WTC11 (cell line): ENCODE measurements around the gene PCSK2. TPM values are rescaled to one million over a fixed set of nuclear protein-coding genes. Genes with fewer than 3 reads are reported as not detected.

Experiments
- ATAC-seq: fragments of 200-7000 bp; cut with Tn5 transposase; 2 replicates; pipeline ENCODE4 v1.10.0; 2021; ENCODE audit warnings: mild to moderate bottlenecking, moderate library complexity
- CTCF ChIA-PET: fragments of 300-600 bp; sonication (Branson Sonifier 250); formaldehyde crosslinking; loops from one replicate; lab custom pipeline; 2021; ENCODE audit warnings: antibody characterized with exemption; lab: Charles Lee
- POLR2A ChIA-PET: fragments of 350-600 bp; sonication (Branson Sonifier 250); formaldehyde crosslinking; loops from one replicate; lab custom pipeline; 2021; ENCODE audit warnings: antibody characterized with exemption; lab: Charles Lee
- DNase-seq: peaks from one replicate; pipeline ENCODE4 v3.0.0; 2021; ENCODE audit warnings: low spot score
- H3K27ac Mint-ChIP-seq: 2 replicates; pipeline ENCODE4 v1.8.0; 2021; ENCODE audit warnings: mixed read lengths
- H3K27me3 Mint-ChIP-seq: 2 replicates; pipeline ENCODE4 v1.8.0; 2021; ENCODE audit warnings: low read depth, mild to moderate bottlenecking, moderate library complexity, mixed read lengths
- H3K36me3 Mint-ChIP-seq: 2 replicates; pipeline ENCODE4 v1.8.0; 2021; ENCODE audit warnings: mixed read lengths
- H3K4me1 Mint-ChIP-seq: 2 replicates; pipeline ENCODE4 v1.8.0; 2022; ENCODE audit warnings: mixed read lengths
- H3K4me3 Mint-ChIP-seq: 2 replicates; pipeline ENCODE4 v1.8.0; 2021; ENCODE audit warnings: mild to moderate bottlenecking, moderate library complexity, mixed read lengths
- H3K9me3 Mint-ChIP-seq: 2 replicates; pipeline ENCODE4 v1.8.0; 2021; ENCODE audit warnings: mixed read lengths
- ATF2 ChIP-seq: sonication (generic); formaldehyde crosslinking; IDR thresholded peaks from 2 replicates; pipeline ENCODE4 v1.8.1; 2022; ENCODE audit warnings: low read depth, missing genetic modification reagents, borderline replicate concordance
- ELF4 ChIP-seq: sonication (generic); formaldehyde crosslinking; IDR thresholded peaks from 2 replicates; pipeline ENCODE4 v1.8.1; 2022; ENCODE audit warnings: low read depth, mild to moderate bottlenecking, moderate library complexity, missing genetic modification reagents
- ERG ChIP-seq: fragments of 250-450 bp; sonication (Bioruptor Pico); IDR thresholded peaks from 2 replicates; pipeline ENCODE4 v1.8.0; 2021; ENCODE audit warnings: mild to moderate bottlenecking
- ETV6 ChIP-seq: sonication (generic); formaldehyde crosslinking; IDR thresholded peaks from 2 replicates; pipeline ENCODE4 v1.8.1; 2022; ENCODE audit warnings: mild to moderate bottlenecking, missing genetic modification reagents
- FOXP1 ChIP-seq: sonication (generic); formaldehyde crosslinking; IDR thresholded peaks from 2 replicates; pipeline ENCODE4 v1.8.0; 2022; ENCODE audit warnings: missing genetic modification reagents, mild to moderate bottlenecking, moderate library complexity, borderline replicate concordance
- FOXP4 ChIP-seq: sonication (generic); formaldehyde crosslinking; IDR thresholded peaks from 2 replicates; pipeline ENCODE4 v1.8.0; 2022; ENCODE audit warnings: mild to moderate bottlenecking, missing genetic modification reagents
- GABPB1 ChIP-seq: sonication (generic); formaldehyde crosslinking; IDR thresholded peaks from 2 replicates; pipeline ENCODE4 v1.8.1; 2023; ENCODE audit warnings: mild to moderate bottlenecking, missing genetic modification reagents
- GTF2I ChIP-seq: fragments of 250-450 bp; sonication (Bioruptor Pico); conservative IDR thresholded peaks from 2 replicates; pipeline ENCODE4 v1.4.0; 2021; ENCODE audit warnings: mild to moderate bottlenecking
- JAZF1 ChIP-seq: fragments of 250-450 bp; sonication (Bioruptor Pico); IDR thresholded peaks from 2 replicates; pipeline ENCODE4 v1.9.0; 2021; ENCODE audit warnings: moderate library complexity, mild to moderate bottlenecking, inconsistent platforms
- OVOL2 ChIP-seq: fragments of 250-450 bp; sonication (Bioruptor Pico); IDR thresholded peaks from 2 replicates; pipeline ENCODE4 v1.9.0; 2021; ENCODE audit warnings: mild to moderate bottlenecking, borderline replicate concordance
- RELA ChIP-seq: sonication (generic); formaldehyde crosslinking; IDR thresholded peaks from 2 replicates; pipeline ENCODE4 v1.8.1; 2022; ENCODE audit warnings: missing genetic modification reagents, mild to moderate bottlenecking, borderline replicate concordance
- SMAD4 ChIP-seq: sonication (generic); formaldehyde crosslinking; IDR thresholded peaks from 2 replicates; pipeline ENCODE4 v1.8.0; 2022; ENCODE audit warnings: mild to moderate bottlenecking, missing genetic modification reagents
- SP1 ChIP-seq: sonication (generic); formaldehyde crosslinking; conservative IDR thresholded peaks from 2 replicates; pipeline ENCODE4 v1.8.1; 2022; ENCODE audit warnings: missing genetic modification reagents
- TCF7 ChIP-seq: sonication (generic); formaldehyde crosslinking; IDR thresholded peaks from 2 replicates; pipeline ENCODE4 v1.8.0; 2022; ENCODE audit warnings: mild to moderate bottlenecking, low read depth, missing genetic modification reagents, moderate library complexity
- ZNF121 ChIP-seq: sonication (generic); formaldehyde crosslinking; IDR thresholded peaks from 2 replicates; pipeline ENCODE4 v1.8.0; 2023; ENCODE audit warnings: missing genetic modification reagents
- ZNF317 ChIP-seq: sonication (generic); formaldehyde crosslinking; IDR thresholded peaks from 2 replicates; pipeline ENCODE4 v1.8.1; 2023; ENCODE audit warnings: low read depth, mild to moderate bottlenecking, moderate library complexity, missing genetic modification reagents, borderline replicate concordance
- ZNF671 ChIP-seq: fragments of 250-450 bp; sonication (Bioruptor Pico); IDR thresholded peaks from 2 replicates; pipeline ENCODE4 v1.8.0; 2021; ENCODE audit warnings: mild to moderate bottlenecking
- total RNA-seq: library from RNA; stranded (reverse); gene quantifications from 3 replicates; pipeline ENCODE4 v1.2.3, GENCODE V29; 2021
- TF ChIP-seq, protein P1 (sequence below): sonication (generic); formaldehyde crosslinking; IDR thresholded peaks from 2 replicates; pipeline ENCODE4 v1.8.1; 2023; ENCODE audit warnings: mild to moderate bottlenecking, missing genetic modification reagents, moderate library complexity
- TF ChIP-seq, protein P2 (sequence below): sonication (generic); formaldehyde crosslinking; conservative IDR thresholded peaks from 2 replicates; pipeline ENCODE4 v1.8.1; 2022; ENCODE audit warnings: mild to moderate bottlenecking, missing genetic modification reagents
- TF ChIP-seq, protein P3 (sequence below): fragments of 250-450 bp; sonication (Bioruptor Pico); IDR thresholded peaks from 2 replicates; pipeline ENCODE4 v1.9.0; 2021; ENCODE audit warnings: moderate library complexity, mild to moderate bottlenecking, inconsistent platforms, borderline replicate concordance
- TF ChIP-seq, protein P4 (sequence below): fragments of 250-450 bp; sonication (Bioruptor Pico); IDR thresholded peaks from 2 replicates; pipeline ENCODE4 v2.1.2; 2022; ENCODE audit warnings: mild to moderate bottlenecking, moderate library complexity

Gene PCSK2
- total RNA-seq, 1 experiment from 2014 or later, result 0.74 TPM

DNA sequence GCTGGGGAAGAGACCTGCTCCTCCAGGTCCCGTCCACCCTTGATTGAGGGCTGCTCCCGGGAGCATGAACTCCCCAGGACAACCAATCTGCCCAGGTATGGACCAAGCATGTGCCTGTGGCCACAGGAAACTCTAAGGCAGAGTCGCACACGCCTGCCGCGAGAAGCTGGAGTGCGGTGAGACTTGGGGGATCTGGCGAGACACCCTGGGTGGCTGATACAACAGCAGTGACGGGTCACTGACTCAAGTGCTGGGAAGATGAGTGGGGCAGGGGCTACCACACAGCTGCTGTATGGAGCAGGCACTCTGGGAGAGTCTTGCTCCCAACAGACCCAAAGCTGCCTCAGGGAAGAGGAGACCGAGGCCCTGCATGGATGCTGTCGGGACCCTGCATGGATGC is 264.2 kb downstream of the PCSK2 start (continued):
- TF ChIP-seq FOXP4 (CRISPR knock-in tag) (no peak), FOXP1 (CRISPR knock-in tag) (no peak)

DNA sequence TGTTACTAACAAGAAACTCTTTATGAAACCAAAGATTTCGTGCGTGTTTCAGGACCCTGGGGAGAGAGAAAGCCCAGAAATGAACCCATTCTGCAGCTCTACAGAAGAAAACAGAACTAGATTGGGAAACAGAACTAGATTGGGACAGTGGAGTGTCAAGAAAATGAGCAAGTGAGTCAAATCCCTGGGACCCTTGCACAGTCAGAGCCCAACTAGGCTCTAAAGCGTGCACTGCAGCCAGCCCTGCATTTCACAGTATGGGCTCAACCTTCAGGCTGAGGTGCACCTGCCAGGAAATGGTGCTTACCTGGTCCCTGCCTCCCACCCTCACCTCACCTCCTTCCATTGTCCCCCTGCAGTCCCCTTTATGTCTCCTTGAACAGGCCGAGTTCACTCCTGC is 264.6 kb downstream of the PCSK2 start:
- ATAC-seq, result no peak
- Mint-ChIP-seq H3K27ac (no peak overlapping the region), H3K9me3 (0 out of 2 replicates have a peak, but pooled peaks cover 3% of the 10 kb centered on the region), H3K4me3 (no peak overlapping the region), H3K4me1 (no peaks in the 10 kb centered on the region), H3K36me3 (no peaks in the 10 kb centered on the region), H3K27me3 (no peaks in the 10 kb centered on the region)
- ChIA-PET POLR2A (no interaction called here), CTCF (interaction anchor here (1.2 kb wide), 1 partner anchor 17 kb away, joined by 4 read pairs; no protein-coding TSS in a partner anchor)
- no peak for DNase-seq
- TF ChIP-seq GABPB1 (CRISPR knock-in tag), result no peak
- no peak for TF ChIP-seq ZNF671 (CRISPR knock-in tag)
- no peak for TF ChIP-seq ATF2 (CRISPR knock-in tag)
- TF ChIP-seq, protein P1, sequence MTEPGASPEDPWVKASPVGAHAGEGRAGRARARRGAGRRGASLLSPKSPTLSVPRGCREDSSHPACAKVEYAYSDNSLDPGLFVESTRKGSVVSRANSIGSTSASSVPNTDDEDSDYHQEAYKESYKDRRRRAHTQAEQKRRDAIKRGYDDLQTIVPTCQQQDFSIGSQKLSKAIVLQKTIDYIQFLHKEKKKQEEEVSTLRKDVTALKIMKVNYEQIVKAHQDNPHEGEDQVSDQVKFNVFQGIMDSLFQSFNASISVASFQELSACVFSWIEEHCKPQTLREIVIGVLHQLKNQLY (CRISPR knock-in tag), result no peak
- TF ChIP-seq GTF2I (CRISPR knock-in tag), result no peak
- TF ChIP-seq ETV6, result no peak

DNA sequence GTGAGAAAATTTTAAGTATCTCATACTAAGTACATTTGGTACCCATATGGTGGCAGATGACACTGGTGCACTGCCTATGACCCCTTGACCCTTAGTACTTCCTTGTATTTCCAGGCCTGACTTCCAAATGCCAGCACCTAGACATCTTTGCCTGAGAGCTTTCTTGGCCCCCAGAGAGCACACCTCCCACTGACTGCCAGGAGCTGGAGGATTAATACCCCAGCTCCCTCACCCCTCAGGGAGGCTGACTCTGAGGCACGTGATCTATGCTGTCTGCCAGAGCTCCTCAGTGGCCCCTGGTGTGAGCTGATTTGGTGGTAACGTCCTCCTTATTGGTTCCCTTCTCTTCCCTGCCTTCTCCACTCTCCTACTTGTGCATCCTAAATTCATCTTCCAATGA is 266.3 kb downstream of the PCSK2 start:
- ChIA-PET POLR2A (no interaction called here), CTCF (no interaction called here)
- no peak for DNase-seq

GRCh38 chr20:17494201-17494600 is 267.4 kb downstream of the PCSK2 start:
- ATAC-seq, result no peak
- Mint-ChIP-seq H3K4me3 (no peak overlapping the region), H3K27ac (no peak overlapping the region), H3K36me3 (no peaks in the 10 kb centered on the region), H3K27me3 (no peaks in the 10 kb centered on the region), H3K9me3 (0 out of 2 replicates have a peak, but pooled peaks cover 3% of the 10 kb centered on the region), H3K4me1 (no peaks in the 10 kb centered on the region)
- ChIA-PET POLR2A (no interaction called here), CTCF (interaction anchor here (2.5 kb wide), 1 partner anchor 10 kb away, joined by 6 read pairs; no protein-coding TSS in a partner anchor)
- no peak for DNase-seq
- TF ChIP-seq RELA (CRISPR knock-in tag), result no peak
- no peak for TF ChIP-seq ZNF317
- TF ChIP-seq, protein P1 (CRISPR knock-in tag), result no peak
- no peak for TF ChIP-seq ERG (CRISPR knock-in tag)
- TF ChIP-seq, protein P2, sequence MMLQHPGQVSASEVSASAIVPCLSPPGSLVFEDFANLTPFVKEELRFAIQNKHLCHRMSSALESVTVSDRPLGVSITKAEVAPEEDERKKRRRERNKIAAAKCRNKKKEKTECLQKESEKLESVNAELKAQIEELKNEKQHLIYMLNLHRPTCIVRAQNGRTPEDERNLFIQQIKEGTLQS (CRISPR knock-in tag), result no peak
- TF ChIP-seq ZNF121, result no peak
- no peak for TF ChIP-seq JAZF1
- no peak for TF ChIP-seq SMAD4 (CRISPR knock-in tag)
- TF ChIP-seq ELF4 (CRISPR knock-in tag), result no peak
- no peak for TF ChIP-seq TCF7 (CRISPR knock-in tag)
- TF ChIP-seq, protein P3, sequence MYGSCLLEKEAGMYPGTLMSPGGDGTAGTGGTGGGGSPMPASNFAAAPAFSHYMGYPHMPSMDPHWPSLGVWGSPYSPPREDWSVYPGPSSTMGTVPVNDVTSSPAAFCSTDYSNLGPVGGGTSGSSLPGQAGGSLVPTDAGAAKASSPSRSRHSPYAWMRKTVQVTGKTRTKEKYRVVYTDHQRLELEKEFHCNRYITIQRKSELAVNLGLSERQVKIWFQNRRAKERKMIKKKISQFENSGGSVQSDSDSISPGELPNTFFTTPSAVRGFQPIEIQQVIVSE, result no peak

More for the DNA sequence above, 266.3 kb downstream of the PCSK2 start:
- TF ChIP-seq, protein P4, sequence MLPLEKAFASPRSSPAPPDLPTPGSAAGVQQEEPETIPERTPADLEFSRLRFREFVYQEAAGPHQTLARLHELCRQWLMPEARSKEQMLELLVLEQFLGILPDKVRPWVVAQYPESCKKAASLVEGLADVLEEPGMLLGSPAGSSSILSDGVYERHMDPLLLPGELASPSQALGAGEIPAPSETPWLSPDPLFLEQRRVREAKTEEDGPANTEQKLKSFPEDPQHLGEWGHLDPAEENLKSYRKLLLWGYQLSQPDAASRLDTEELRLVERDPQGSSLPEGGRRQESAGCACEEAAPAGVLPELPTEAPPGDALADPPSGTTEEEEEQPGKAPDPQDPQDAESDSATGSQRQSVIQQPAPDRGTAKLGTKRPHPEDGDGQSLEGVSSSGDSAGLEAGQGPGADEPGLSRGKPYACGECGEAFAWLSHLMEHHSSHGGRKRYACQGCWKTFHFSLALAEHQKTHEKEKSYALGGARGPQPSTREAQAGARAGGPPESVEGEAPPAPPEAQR (CRISPR knock-in tag), result no peak
- TF ChIP-seq ZNF121 (no peak), OVOL2 (no peak), ETV6 (no peak), SP1 (no peak)
- TF ChIP-seq, protein P2 (CRISPR knock-in tag), result no peak
- H3K4me3 Mint-ChIP-seq, result no peak overlapping the region
- ATAC-seq, result no peak
- H3K27me3 Mint-ChIP-seq, result no peaks in the 10 kb centered on the region
- 0 out of 2 replicates have a peak, but pooled peaks cover 3% of the 10 kb centered on the region for H3K9me3 Mint-ChIP-seq
- no peaks in the 10 kb centered on the region for H3K4me1 Mint-ChIP-seq
- H3K27ac Mint-ChIP-seq, result no peak overlapping the region
- H3K36me3 Mint-ChIP-seq, result no peaks in the 10 kb centered on the region
